PC-3 (cell line): ENCODE data around the gene PIAS2. TPM values are rescaled to one million over a fixed set of nuclear protein-coding genes. Genes with fewer than 3 reads are reported as not detected.

Experiments
- ATAC-seq: fragments of 200-7000 bp; cut with Tn5 transposase; 2 replicates; pipeline ENCODE4 v1.9.1; 2020; ENCODE audit warnings: mild to moderate bottlenecking, moderate library complexity
- BruUV-seq: library from RNA; stranded (reverse); fragments of 400-500 nt; replicated peaks from 2 replicates; lab custom pipeline; 2021; lab: Mats Ljungman, UMichigan
- CTCF ChIA-PET: fragments of 300-600 bp; sonication (Branson Sonifier 250); formaldehyde crosslinking; loops from one replicate; lab custom pipeline; 2022; ENCODE audit warnings: antibody characterized with exemption; lab: Charles Lee
- POLR2A ChIA-PET: fragments of 300-600 bp; sonication (Branson Sonifier 250); formaldehyde crosslinking; loops from one replicate; lab custom pipeline; 2022; ENCODE audit warnings: antibody characterized with exemption; ENCODE audit not compliant: unreplicated experiment; lab: Charles Lee
- DNase-seq: peaks from one replicate; pipeline ENCODE4 v3.0.0-alpha.2; 2015
- H2AFZ ChIP-seq: fragments of 300-600 bp; sonication (generic); 2 replicates; pipeline ENCODE4 v1.6.0; 2016; ENCODE audit warnings: antibody characterized with exemption, low read length
- H3F3A ChIP-seq: fragments of 300-600 bp; sonication (generic); one replicate; pipeline ENCODE4 v1.6.0; 2017; ENCODE audit warnings: antibody characterized with exemption, low read length, control low read depth, mild to moderate bottlenecking; ENCODE audit not compliant: unreplicated experiment
- H3K27ac ChIP-seq: fragments of 300-600 bp; sonication (generic); 2 replicates; pipeline ENCODE4 v1.5.1; 2016; ENCODE audit warnings: mild to moderate bottlenecking, low read length
- H3K27me3 ChIP-seq: fragments of 300-600 bp; sonication (generic); 2 replicates; pipeline ENCODE4 v1.6.1; 2016; ENCODE audit warnings: low read length, mixed read lengths
- H3K36me3 ChIP-seq: fragments of 300-600 bp; sonication (generic); 2 replicates; pipeline ENCODE4 v1.6.1; 2016; ENCODE audit warnings: low read depth, mixed run types, low read length, mixed read lengths
- H3K4me1 ChIP-seq: fragments of 300-600 bp; sonication (generic); 2 replicates; pipeline ENCODE4 v1.5.1; 2016; ENCODE audit warnings: low read length; ENCODE audit not compliant: insufficient read depth
- H3K4me2 ChIP-seq: fragments of 300-600 bp; sonication (generic); 2 replicates; pipeline ENCODE4 v1.6.0; 2016; ENCODE audit warnings: low read length
- H3K4me3 ChIP-seq: fragments of 300-600 bp; sonication (generic); 2 replicates; pipeline ENCODE4 v1.5.1; 2016; ENCODE audit warnings: mild to moderate bottlenecking, low read length, mixed read lengths
- H3K79me2 ChIP-seq: fragments of 300-600 bp; sonication (generic); 2 replicates; pipeline ENCODE4 v1.6.1; 2017; ENCODE audit warnings: low read length, mixed read lengths
- H3K9ac ChIP-seq: fragments of 300-600 bp; sonication (generic); 2 replicates; pipeline ENCODE4 v1.6.0; 2016; ENCODE audit warnings: mild to moderate bottlenecking, low read length
- H3K9me2 ChIP-seq: fragments of 300-600 bp; sonication (generic); replicated peaks from 2 replicates; pipeline ENCODE4 v1.6.1; 2016; ENCODE audit warnings: mixed run types, low read length, mixed read lengths
- H3K9me3 ChIP-seq: fragments of 300-600 bp; sonication (generic); 2 replicates; pipeline ENCODE4 v1.6.1; 2016; ENCODE audit warnings: low read length, mixed read lengths
- H4K20me1 ChIP-seq: fragments of 300-600 bp; sonication (generic); 2 replicates; pipeline ENCODE4 v1.6.1; 2016; ENCODE audit warnings: low read length, mixed read lengths
- EZH2 ChIP-seq: fragments of 300-600 bp; sonication (generic); IDR thresholded peaks from one replicate; pipeline ENCODE4 v1.6.1; 2017; ENCODE audit warnings: antibody characterized with exemption, mild to moderate bottlenecking, low read length; ENCODE audit not compliant: unreplicated experiment
- EZH2phosphoT487 ChIP-seq: fragments of 300-600 bp; sonication (generic); IDR thresholded peaks from 2 replicates; pipeline ENCODE4 v1.6.1; 2018; ENCODE audit warnings: mild to moderate bottlenecking, antibody characterized with exemption, low read length, borderline replicate concordance
- intact Hi-C: fragments of 100-400 bp; cut with micrococcal nuclease; formaldehyde crosslinking; loops from 2 replicates; pipeline ENCODE4 v1.9.0; 2023
- total RNA-seq: library from RNA; depleted of rRNA; stranded (reverse); fragments of >200 nt; gene quantifications from 2 replicates; pipeline ENCODE4 v1.2.3, GENCODE V29; 2014
- TF ChIP-seq, protein P1 (sequence below): fragments of 300-600 bp; sonication (generic); conservative IDR thresholded peaks from 2 replicates; pipeline ENCODE4 v1.5.1; 2017; ENCODE audit warnings: antibody characterized with exemption, low read depth, mild to moderate bottlenecking, low read length

PIAS2 gene
- total RNA-seq, 1 experiment from 2014 or later, result 13.5 TPM

DNA sequence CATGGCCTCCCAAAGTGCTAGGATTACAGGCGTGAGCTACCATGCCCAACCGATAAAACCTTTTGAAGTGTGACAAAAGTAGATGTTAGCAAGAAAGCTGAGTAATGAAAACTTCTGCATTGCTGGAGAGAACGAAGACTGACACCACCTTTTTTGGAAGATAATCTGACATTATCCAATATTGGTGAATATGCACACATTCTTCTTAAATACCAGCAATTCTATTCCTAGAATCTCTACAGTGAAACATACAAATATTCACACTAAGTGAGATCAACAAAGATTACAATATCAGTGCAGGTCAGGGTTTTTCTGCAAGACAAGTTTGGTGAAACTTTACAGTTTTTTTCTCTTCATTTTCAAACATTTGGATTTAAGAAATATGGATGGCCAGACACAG is 7.8 kb downstream of the PIAS2 start:
- Histone ChIP-seq H3K4me1 (no peaks in the 10 kb centered on the region), H3K79me2 (peaks cover 91% of the 10 kb centered on the region), H3K9ac (no peak overlapping the region), H2AFZ (no peak overlapping the region), H3K27ac (no peak overlapping the region), H3K36me3 (no peaks in the 10 kb centered on the region), H3K9me2 (no peaks in the 10 kb centered on the region), H3K27me3 (no peaks in the 10 kb centered on the region), H3K9me3 (no peaks in the 10 kb centered on the region), H3K4me2 (no peak overlapping the region), H4K20me1 (no peaks in the 10 kb centered on the region), H3F3A (no peaks in the 10 kb centered on the region), H3K4me3 (no peak overlapping the region)
- TF ChIP-seq EZH2 (no peak), EZH2phosphoT487 (no peak)
- TF ChIP-seq, protein P1, sequence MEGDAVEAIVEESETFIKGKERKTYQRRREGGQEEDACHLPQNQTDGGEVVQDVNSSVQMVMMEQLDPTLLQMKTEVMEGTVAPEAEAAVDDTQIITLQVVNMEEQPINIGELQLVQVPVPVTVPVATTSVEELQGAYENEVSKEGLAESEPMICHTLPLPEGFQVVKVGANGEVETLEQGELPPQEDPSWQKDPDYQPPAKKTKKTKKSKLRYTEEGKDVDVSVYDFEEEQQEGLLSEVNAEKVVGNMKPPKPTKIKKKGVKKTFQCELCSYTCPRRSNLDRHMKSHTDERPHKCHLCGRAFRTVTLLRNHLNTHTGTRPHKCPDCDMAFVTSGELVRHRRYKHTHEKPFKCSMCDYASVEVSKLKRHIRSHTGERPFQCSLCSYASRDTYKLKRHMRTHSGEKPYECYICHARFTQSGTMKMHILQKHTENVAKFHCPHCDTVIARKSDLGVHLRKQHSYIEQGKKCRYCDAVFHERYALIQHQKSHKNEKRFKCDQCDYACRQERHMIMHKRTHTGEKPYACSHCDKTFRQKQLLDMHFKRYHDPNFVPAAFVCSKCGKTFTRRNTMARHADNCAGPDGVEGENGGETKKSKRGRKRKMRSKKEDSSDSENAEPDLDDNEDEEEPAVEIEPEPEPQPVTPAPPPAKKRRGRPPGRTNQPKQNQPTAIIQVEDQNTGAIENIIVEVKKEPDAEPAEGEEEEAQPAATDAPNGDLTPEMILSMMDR, result no peak
- ATAC-seq (no peak), DNase-seq (no peak)
- ChIA-PET POLR2A (no interaction called here), CTCF (no interaction called here)
- intact Hi-C loops, result no loop called here
- BruUV-seq, result no TSS peak

DNA sequence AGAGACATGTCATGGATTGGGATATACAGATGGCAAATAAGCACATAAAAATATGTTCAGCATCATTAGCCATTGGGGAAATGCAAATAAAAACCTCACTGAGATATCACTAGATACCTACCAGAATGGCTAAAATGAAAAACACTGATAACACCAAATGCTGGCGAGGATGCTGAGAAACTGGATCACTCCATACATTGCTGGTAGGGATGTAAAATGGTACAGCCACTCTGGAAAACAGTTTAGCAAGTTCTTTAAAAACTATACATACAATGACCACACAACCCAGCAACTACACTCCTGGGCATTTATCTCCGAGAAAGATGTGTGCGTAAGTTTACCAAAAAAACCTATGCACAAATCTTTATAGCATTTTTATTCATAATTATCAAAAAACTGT is 13.9 kb downstream of the PIAS2 start:
- no peaks in the 10 kb centered on the region for H3F3A ChIP-seq
- ATAC-seq (no peak), DNase-seq (no peak)
- H3K27me3 ChIP-seq, result no peaks in the 10 kb centered on the region
- H3K27ac ChIP-seq, result no peak overlapping the region
- POLR2A ChIA-PET, result no interaction called here
- H3K36me3 ChIP-seq, result no peaks in the 10 kb centered on the region
- H2AFZ ChIP-seq, result no peak overlapping the region
- H3K4me3 ChIP-seq, result no peak overlapping the region
- no peaks in the 10 kb centered on the region for H3K9me2 ChIP-seq
- no peaks in the 10 kb centered on the region for H3K9me3 ChIP-seq
- H3K9ac ChIP-seq, result no peak overlapping the region
- H4K20me1 ChIP-seq, result no peaks in the 10 kb centered on the region
- CTCF ChIA-PET, result no interaction called here
- TF ChIP-seq EZH2phosphoT487, result no peak
- TF ChIP-seq EZH2, result no peak
- TF ChIP-seq, protein P1, result no peak
- no TSS peak for BruUV-seq
- no peak overlapping the region for H3K4me2 ChIP-seq
- peaks cover 64% of the 10 kb centered on the region for H3K79me2 ChIP-seq
- intact Hi-C loops, result no loop called here
- H3K4me1 ChIP-seq, result no peaks in the 10 kb centered on the region

DNA sequence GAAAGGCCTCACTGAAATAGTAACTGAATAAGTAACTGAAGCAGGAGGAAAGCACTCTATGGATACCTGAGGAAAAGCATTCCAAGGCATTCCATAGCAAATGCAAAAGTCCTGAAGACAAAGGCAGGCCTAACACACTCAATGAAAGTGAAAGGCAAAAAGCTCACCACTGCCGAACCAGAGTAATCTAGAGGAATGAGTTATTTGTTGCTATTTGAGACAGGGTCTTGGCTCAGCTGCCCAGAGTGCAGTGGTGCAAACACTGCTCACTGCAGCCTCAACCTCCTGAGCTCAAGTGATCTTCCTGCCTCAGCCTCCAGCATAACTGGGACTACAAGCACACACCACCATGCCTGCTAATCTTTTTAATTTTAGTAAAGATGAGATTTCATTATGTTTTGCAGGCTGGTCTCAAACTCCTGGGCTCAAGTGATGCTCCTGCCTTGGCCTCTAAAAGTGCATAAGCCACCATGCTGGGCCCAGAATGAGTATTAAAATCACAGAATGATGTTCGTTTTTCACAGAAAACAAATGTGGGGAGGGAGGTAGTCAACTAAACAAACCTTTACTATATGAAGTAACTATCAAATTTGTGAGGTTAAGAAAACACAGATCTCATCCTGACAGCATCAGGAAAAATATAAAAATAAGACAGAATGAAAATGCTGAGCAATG is 17.9 kb downstream of the PIAS2 start:
- Histone ChIP-seq H3K4me2 (no peak overlapping the region), H3K4me3 (no peak overlapping the region), H3K27me3 (no peaks in the 10 kb centered on the region), H3K9me3 (no peaks in the 10 kb centered on the region), H3K9ac (no peak overlapping the region), H3F3A (no peaks in the 10 kb centered on the region), H2AFZ (no peak overlapping the region), H4K20me1 (no peaks in the 10 kb centered on the region), H3K4me1 (no peaks in the 10 kb centered on the region), H3K9me2 (no peaks in the 10 kb centered on the region), H3K36me3 (no peaks in the 10 kb centered on the region), H3K79me2 (peaks cover 35% of the 10 kb centered on the region), H3K27ac (no peak overlapping the region)
- POLR2A ChIA-PET, result no interaction called here
- BruUV-seq, result no TSS peak
- no peak for DNase-seq
- intact Hi-C loops, result no loop called here
- CTCF ChIA-PET, result no interaction called here
- no peak for TF ChIP-seq EZH2
- TF ChIP-seq EZH2phosphoT487, result no peak
- TF ChIP-seq, protein P1, result no peak
- no peak for ATAC-seq
